SK-N-SH treated with all-trans-retinoic acid at 6 μM for 48 hours (cell line): ENCODE data around the gene FBN3.

Experiments
- ARNTL ChIP-seq: fragments of 450-650 bp; formaldehyde crosslinking; IDR thresholded peaks from 2 replicates; pipeline ENCODE4 v1.5.0; 2020; ENCODE audit warnings: low read depth, mild to moderate bottlenecking, moderate library complexity, borderline replicate concordance
- CREB5 ChIP-seq: fragments of 250-450 bp; sonication (Bioruptor Pico); IDR thresholded peaks from 2 replicates; pipeline ENCODE4 v1.5.1; 2020; ENCODE audit warnings: low read depth, mild to moderate bottlenecking, moderate library complexity
- CSDC2 ChIP-seq: fragments of 250-450 bp; sonication (Bioruptor Pico); IDR thresholded peaks from 2 replicates; pipeline ENCODE4 v1.5.0; 2020; ENCODE audit warnings: mild to moderate bottlenecking, moderate library complexity
- ESRRG ChIP-seq: fragments of 250-450 bp; sonication (Bioruptor Pico); IDR thresholded peaks from 2 replicates; pipeline ENCODE4 v1.6.1; 2021; ENCODE audit warnings: mild to moderate bottlenecking
- GLIS3 ChIP-seq: fragments of 250-450 bp; sonication (Bioruptor Pico); IDR thresholded peaks from 2 replicates; pipeline ENCODE4 v1.5.0; 2020; ENCODE audit warnings: mild to moderate bottlenecking, moderate library complexity
- ISL1 ChIP-seq: fragments of 250-450 bp; sonication (Bioruptor Pico); IDR thresholded peaks from 2 replicates; pipeline ENCODE4 v2.1.2; 2022; ENCODE audit warnings: mild to moderate bottlenecking, moderate library complexity
- PATZ1 ChIP-seq: fragments of 250-450 bp; sonication (Bioruptor Pico); IDR thresholded peaks from 2 replicates; pipeline ENCODE4 v1.8.0; 2020; ENCODE audit warnings: mild to moderate bottlenecking, moderate library complexity, borderline replicate concordance
- RARB ChIP-seq: fragments of 250-450 bp; sonication (Bioruptor Pico); IDR thresholded peaks from 2 replicates; pipeline ENCODE4 v1.8.0; 2021; ENCODE audit warnings: mild to moderate bottlenecking, moderate library complexity
- SNAI2 ChIP-seq: fragments of 250-450 bp; sonication (Bioruptor Pico); IDR thresholded peaks from 2 replicates; pipeline ENCODE4 v1.5.0; 2020; ENCODE audit warnings: mild to moderate bottlenecking, moderate library complexity
- TSHZ2 ChIP-seq: fragments of 250-450 bp; sonication (Bioruptor Pico); IDR thresholded peaks from 2 replicates; pipeline ENCODE4 v1.5.0; 2020; ENCODE audit warnings: mild to moderate bottlenecking, moderate library complexity
- ZC3H10 ChIP-seq: fragments of 250-450 bp; sonication (Bioruptor Pico); IDR thresholded peaks from 2 replicates; pipeline ENCODE4 v1.5.1; 2021; ENCODE audit warnings: mild to moderate bottlenecking, moderate library complexity
- ZFP30 ChIP-seq: fragments of 450-650 bp; formaldehyde crosslinking; IDR thresholded peaks from 2 replicates; pipeline ENCODE4 v1.5.0; 2022; ENCODE audit warnings: mild to moderate bottlenecking, moderate library complexity
- ZNF70 ChIP-seq: fragments of 450-650 bp; formaldehyde crosslinking; IDR thresholded peaks from 2 replicates; pipeline ENCODE4 v1.5.0; 2020; ENCODE audit warnings: mild to moderate bottlenecking, moderate library complexity

GRCh38 chr19:8117991-8118390, 31.4 kb downstream of the FBN3 start:
- TF ChIP-seq ISL1 (CRISPR knock-in tag) (no peak), ZFP30 (no peak), ESRRG (CRISPR knock-in tag) (no peak), ARNTL (CRISPR knock-in tag) (no peak), ZC3H10 (CRISPR knock-in tag) (no peak), PATZ1 (CRISPR knock-in tag) (no peak), RARB (CRISPR knock-in tag) (no peak), CREB5 (no peak), TSHZ2 (no peak), GLIS3 (no peak), CSDC2 (no peak), SNAI2 (CRISPR knock-in tag) (no peak), ZNF70 (no peak)
